GM23338 (cell line): ENCODE results near the gene MAP3K7CL. TPM values are rescaled to one million over a fixed set of nuclear protein-coding genes. Genes with fewer than 3 reads are reported as not detected.

Source experiments
- ATAC-seq: fragments of 200-7000 bp; cut with Tn5 transposase; 3 replicates; pipeline ENCODE4 v1.9.1; 2020
- DNase-seq: peaks from one replicate; pipeline ENCODE4 v3.0.0-alpha.2; 2015; ENCODE audit warnings: low spot score
- H2AFZ ChIP-seq: fragments of 200-600 bp; sonication (generic); 2 replicates; pipeline ENCODE4 v1.8.0; 2016; ENCODE audit warnings: antibody characterized with exemption, mild to moderate bottlenecking, moderate library complexity
- H3F3A ChIP-seq: fragments of 200-600 bp; sonication (generic); replicated peaks from 2 replicates; pipeline ENCODE4 v1.8.0; 2017; ENCODE audit warnings: antibody characterized with exemption, mixed run types, low read depth
- H3K27ac ChIP-seq: fragments of 200-600 bp; sonication (generic); 2 replicates; pipeline ENCODE4 v1.6.1; 2016; ENCODE audit warnings: low read depth
- H3K27me3 ChIP-seq: fragments of 200-600 bp; sonication (generic); 2 replicates; pipeline ENCODE4 v1.8.0; 2016; ENCODE audit warnings: mild to moderate bottlenecking, mixed run types, moderate library complexity; ENCODE audit not compliant: insufficient read depth
- H3K36me3 ChIP-seq: fragments of 200-600 bp; sonication (generic); 2 replicates; pipeline ENCODE4 v1.8.0; 2016; ENCODE audit warnings: mild to moderate bottlenecking; ENCODE audit not compliant: insufficient read depth
- H3K4me1 ChIP-seq: fragments of 200-600 bp; sonication (generic); 2 replicates; pipeline ENCODE4 v1.8.0; 2016; ENCODE audit warnings: mild to moderate bottlenecking, moderate library complexity; ENCODE audit not compliant: insufficient read depth
- H3K4me2 ChIP-seq: fragments of 200-600 bp; sonication (generic); 2 replicates; pipeline ENCODE4 v1.7.1; 2017; ENCODE audit warnings: mixed run types
- H3K4me3 ChIP-seq: fragments of 200-600 bp; sonication (generic); 2 replicates; pipeline ENCODE4 v1.6.1; 2016; ENCODE audit warnings: mixed run types
- H3K79me2 ChIP-seq: fragments of 200-600 bp; sonication (generic); replicated peaks from 2 replicates; pipeline ENCODE4 v1.8.0; 2017; ENCODE audit warnings: mild to moderate bottlenecking; ENCODE audit not compliant: insufficient read depth
- H3K9me2 ChIP-seq: fragments of 200-600 bp; sonication (generic); 2 replicates; pipeline ENCODE4 v1.8.0; 2017; ENCODE audit not compliant: insufficient read depth
- H4K20me1 ChIP-seq: fragments of 200-600 bp; sonication (generic); replicated peaks from 2 replicates; pipeline ENCODE4 v1.8.0; 2017; ENCODE audit warnings: mild to moderate bottlenecking; ENCODE audit not compliant: insufficient read depth
- H3K27ac Mint-ChIP-seq: 2 replicates; pipeline ENCODE4 v1.8.0; 2020; ENCODE audit warnings: inconsistent platforms, mild to moderate bottlenecking, moderate library complexity, mixed read lengths
- H3K27me3 Mint-ChIP-seq: 3 replicates; pipeline ENCODE4 v1.8.0; 2022; ENCODE audit warnings: low read depth, mild to moderate bottlenecking, moderate library complexity, mixed read lengths, inconsistent platforms; ENCODE audit not compliant: insufficient read depth, poor library complexity
- H3K36me3 Mint-ChIP-seq: 3 replicates; pipeline ENCODE4 v1.8.0; 2021; ENCODE audit warnings: low read depth, mild to moderate bottlenecking, inconsistent platforms, moderate library complexity, mixed read lengths
- H3K4me1 Mint-ChIP-seq: 3 replicates; pipeline ENCODE4 v1.8.0; 2020; ENCODE audit warnings: mild to moderate bottlenecking, inconsistent platforms, mixed read lengths
- H3K4me3 Mint-ChIP-seq: 3 replicates; pipeline ENCODE4 v1.8.0; 2021; ENCODE audit warnings: moderate library complexity, mild to moderate bottlenecking, inconsistent platforms, mixed read lengths
- H3K9me3 Mint-ChIP-seq: 3 replicates; pipeline ENCODE4 v1.8.0; 2020; ENCODE audit warnings: moderate library complexity, mild to moderate bottlenecking, inconsistent platforms, mixed read lengths
- CREB1 ChIP-seq: fragments of 250-450 bp; sonication (Bioruptor Pico); IDR thresholded peaks from 2 replicates; pipeline ENCODE4 v1.5.0; 2020; ENCODE audit warnings: low read depth, mild to moderate bottlenecking, moderate library complexity
- EZH2phosphoT487 ChIP-seq: fragments of 200-600 bp; sonication (generic); IDR thresholded peaks from one replicate; pipeline ENCODE4 v1.8.1; 2018; ENCODE audit warnings: antibody characterized with exemption; ENCODE audit not compliant: unreplicated experiment
- JUNB ChIP-seq: IDR thresholded peaks from one replicate; pipeline ENCODE4 v1.6.1; 2016; ENCODE audit warnings: antibody characterized with exemption; ENCODE audit not compliant: unreplicated experiment
- NANOG ChIP-seq: IDR thresholded peaks from 2 replicates; pipeline ENCODE4 v1.6.1; 2016; ENCODE audit warnings: antibody characterized with exemption, borderline replicate concordance
- POLR2AphosphoS5 ChIP-seq: IDR thresholded peaks from 2 replicates; pipeline ENCODE4 v1.6.1; 2016; ENCODE audit warnings: antibody characterized with exemption, low read depth
- STAT1 ChIP-seq: IDR thresholded peaks from one replicate; pipeline ENCODE4 v1.6.1; 2016; ENCODE audit warnings: antibody characterized with exemption; ENCODE audit not compliant: unreplicated experiment
- polyA plus RNA-seq: library from polyadenylated mRNA; unstranded; fragments of >200 nt; fragmentation: Nextera tagmentation; extraction: Ambion mirVana; gene quantifications from 2 replicates; pipeline ENCODE4 v1.2.1, GENCODE V29; 2016
- total RNA-seq: library from RNA; depleted of rRNA; stranded (reverse); fragments of >200 nt; shearing (Covaris generic); gene quantifications from 2 replicates; pipeline ENCODE4 v1.2.3, GENCODE V29; 2014
- TF ChIP-seq, protein P1 (sequence below): fragments of 250-450 bp; sonication (Bioruptor Pico); IDR thresholded peaks from 2 replicates; pipeline ENCODE4 v1.5.0; 2020; ENCODE audit warnings: mild to moderate bottlenecking, moderate library complexity

The MAP3K7CL gene
- total and polyA plus RNA-seq, 2 experiments from 2014 or later, result 2.4 to 3.6 TPM

DNA sequence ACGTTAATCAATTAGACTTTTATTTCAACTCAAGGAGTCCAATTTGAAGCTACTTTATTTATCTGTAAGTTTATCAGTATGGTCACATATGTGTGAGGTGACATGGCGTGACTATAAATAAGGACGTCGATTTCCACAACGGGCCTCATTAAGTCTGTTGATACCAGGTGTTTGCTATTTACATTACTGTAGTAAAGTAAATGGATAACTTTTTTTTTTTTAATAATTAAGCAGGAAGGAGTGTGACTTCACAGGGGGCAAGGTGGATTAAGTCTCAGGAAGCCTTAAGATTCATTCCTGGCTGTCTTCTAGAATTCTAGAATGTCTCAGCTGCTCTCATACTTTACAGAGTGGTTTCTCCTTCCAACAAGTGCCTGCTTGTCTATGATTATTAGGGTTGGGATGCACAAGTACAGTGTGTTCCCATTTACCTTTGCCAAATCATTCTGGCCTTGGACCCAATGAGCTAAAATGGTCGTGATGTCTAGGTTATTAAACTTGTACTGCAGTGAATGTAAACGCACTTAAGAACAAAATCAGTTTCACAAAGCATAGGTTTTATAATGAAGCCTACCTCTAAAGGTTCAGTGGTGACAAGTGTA, 15.5 kb downstream of the MAP3K7CL start:
- no peak overlapping the region for H3K4me2 ChIP-seq
- Mint-ChIP-seq H3K27me3 (peaks cover 5% of the 10 kb centered on the region), H3K9me3 (no peaks in the 10 kb centered on the region), H3K4me1 (no peaks in the 10 kb centered on the region), H3K27ac (no peak overlapping the region), H3K36me3 (no peaks in the 10 kb centered on the region), H3K4me3 (no peak overlapping the region)
- 0 out of 2 replicates have a peak, but pooled peaks cover 2% of the 10 kb centered on the region for H3K9me2 ChIP-seq
- no peaks in the 10 kb centered on the region for H3K4me1 ChIP-seq
- H4K20me1 ChIP-seq, result no peaks in the 10 kb centered on the region
- ATAC-seq, result no peak
- H3F3A ChIP-seq, result no peaks in the 10 kb centered on the region
- no peak overlapping the region for H3K4me3 ChIP-seq
- no peak overlapping the region for H2AFZ ChIP-seq
- TF ChIP-seq, protein P1, sequence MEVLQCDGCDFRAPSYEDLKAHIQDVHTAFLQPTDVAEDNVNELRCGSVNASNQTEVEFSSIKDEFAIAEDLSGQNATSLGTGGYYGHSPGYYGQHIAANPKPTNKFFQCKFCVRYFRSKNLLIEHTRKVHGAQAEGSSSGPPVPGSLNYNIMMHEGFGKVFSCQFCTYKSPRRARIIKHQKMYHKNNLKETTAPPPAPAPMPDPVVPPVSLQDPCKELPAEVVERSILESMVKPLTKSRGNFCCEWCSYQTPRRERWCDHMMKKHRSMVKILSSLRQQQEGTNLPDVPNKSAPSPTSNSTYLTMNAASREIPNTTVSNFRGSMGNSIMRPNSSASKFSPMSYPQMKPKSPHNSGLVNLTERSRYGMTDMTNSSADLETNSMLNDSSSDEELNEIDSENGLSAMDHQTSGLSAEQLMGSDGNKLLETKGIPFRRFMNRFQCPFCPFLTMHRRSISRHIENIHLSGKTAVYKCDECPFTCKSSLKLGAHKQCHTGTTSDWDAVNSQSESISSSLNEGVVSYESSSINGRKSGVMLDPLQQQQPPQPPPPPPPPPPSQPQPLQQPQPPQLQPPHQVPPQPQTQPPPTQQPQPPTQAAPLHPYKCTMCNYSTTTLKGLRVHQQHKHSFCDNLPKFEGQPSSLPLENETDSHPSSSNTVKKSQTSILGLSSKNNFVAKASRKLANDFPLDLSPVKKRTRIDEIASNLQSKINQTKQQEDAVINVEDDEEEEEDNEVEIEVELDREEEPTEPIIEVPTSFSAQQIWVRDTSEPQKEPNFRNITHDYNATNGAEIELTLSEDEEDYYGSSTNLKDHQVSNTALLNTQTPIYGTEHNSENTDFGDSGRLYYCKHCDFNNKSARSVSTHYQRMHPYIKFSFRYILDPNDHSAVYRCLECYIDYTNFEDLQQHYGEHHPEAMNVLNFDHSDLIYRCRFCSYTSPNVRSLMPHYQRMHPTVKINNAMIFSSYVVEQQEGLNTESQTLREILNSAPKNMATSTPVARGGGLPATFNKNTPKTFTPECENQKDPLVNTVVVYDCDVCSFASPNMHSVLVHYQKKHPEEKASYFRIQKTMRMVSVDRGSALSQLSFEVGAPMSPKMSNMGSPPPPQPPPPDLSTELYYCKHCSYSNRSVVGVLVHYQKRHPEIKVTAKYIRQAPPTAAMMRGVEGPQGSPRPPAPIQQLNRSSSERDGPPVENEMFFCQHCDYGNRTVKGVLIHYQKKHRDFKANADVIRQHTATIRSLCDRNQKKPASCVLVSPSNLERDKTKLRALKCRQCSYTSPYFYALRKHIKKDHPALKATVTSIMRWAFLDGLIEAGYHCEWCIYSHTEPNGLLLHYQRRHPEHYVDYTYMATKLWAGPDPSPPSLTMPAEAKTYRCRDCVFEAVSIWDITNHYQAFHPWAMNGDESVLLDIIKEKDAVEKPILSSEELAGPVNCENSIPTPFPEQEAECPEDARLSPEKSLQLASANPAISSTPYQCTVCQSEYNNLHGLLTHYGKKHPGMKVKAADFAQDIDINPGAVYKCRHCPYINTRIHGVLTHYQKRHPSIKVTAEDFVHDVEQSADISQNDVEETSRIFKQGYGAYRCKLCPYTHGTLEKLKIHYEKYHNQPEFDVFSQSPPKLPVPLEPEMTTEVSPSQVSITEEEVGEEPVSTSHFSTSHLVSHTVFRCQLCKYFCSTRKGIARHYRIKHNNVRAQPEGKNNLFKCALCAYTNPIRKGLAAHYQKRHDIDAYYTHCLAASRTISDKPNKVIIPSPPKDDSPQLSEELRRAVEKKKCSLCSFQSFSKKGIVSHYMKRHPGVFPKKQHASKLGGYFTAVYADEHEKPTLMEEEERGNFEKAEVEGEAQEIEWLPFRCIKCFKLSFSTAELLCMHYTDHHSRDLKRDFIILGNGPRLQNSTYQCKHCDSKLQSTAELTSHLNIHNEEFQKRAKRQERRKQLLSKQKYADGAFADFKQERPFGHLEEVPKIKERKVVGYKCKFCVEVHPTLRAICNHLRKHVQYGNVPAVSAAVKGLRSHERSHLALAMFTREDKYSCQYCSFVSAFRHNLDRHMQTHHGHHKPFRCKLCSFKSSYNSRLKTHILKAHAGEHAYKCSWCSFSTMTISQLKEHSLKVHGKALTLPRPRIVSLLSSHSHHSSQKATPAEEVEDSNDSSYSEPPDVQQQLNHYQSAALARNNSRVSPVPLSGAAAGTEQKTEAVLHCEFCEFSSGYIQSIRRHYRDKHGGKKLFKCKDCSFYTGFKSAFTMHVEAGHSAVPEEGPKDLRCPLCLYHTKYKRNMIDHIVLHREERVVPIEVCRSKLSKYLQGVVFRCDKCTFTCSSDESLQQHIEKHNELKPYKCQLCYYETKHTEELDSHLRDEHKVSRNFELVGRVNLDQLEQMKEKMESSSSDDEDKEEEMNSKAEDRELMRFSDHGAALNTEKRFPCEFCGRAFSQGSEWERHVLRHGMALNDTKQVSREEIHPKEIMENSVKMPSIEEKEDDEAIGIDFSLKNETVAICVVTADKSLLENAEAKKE, result no peak
- H3K27ac ChIP-seq, result no peak overlapping the region
- DNase-seq, result no peak
- H3K27me3 ChIP-seq, result no peaks in the 10 kb centered on the region
- no peaks in the 10 kb centered on the region for H3K79me2 ChIP-seq
- no peaks in the 10 kb centered on the region for H3K36me3 ChIP-seq

DNA sequence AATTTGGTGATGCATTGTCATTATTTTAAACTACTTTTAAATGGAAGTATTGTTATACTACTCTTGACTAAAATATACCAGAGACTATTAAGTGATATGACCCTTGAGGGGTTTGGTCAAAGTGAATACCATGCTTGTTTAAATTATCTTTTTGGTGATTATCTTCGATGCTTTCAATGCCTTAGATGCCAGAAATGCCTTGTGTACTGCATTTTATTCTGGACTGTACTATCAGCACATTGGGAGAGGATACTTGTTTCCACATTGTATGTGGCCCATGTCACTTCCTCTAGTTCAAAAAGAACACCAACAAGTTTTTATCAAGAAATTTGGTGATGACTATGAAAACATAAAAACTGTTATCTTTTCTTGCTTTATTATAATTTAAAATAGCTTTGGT, 16.3 kb downstream of the MAP3K7CL start:
- H3F3A ChIP-seq, result no peaks in the 10 kb centered on the region
- no peaks in the 10 kb centered on the region for H3K4me1 ChIP-seq
- Mint-ChIP-seq H3K27ac (no peak overlapping the region), H3K36me3 (no peaks in the 10 kb centered on the region), H3K27me3 (peaks cover 5% of the 10 kb centered on the region), H3K4me3 (no peak overlapping the region), H3K9me3 (no peaks in the 10 kb centered on the region), H3K4me1 (no peaks in the 10 kb centered on the region)
- no peaks in the 10 kb centered on the region for H4K20me1 ChIP-seq
- TF ChIP-seq POLR2AphosphoS5, result no peak
- no peak for TF ChIP-seq JUNB
- TF ChIP-seq STAT1, result no peak
- no peak for TF ChIP-seq NANOG
- no peak for TF ChIP-seq CREB1 (CRISPR knock-in tag)
- TF ChIP-seq, protein P1, result no peak
- TF ChIP-seq EZH2phosphoT487, result no peak
- H3K27ac ChIP-seq, result no peak overlapping the region
- H3K4me3 ChIP-seq, result no peak overlapping the region
- no peaks in the 10 kb centered on the region for H3K27me3 ChIP-seq
- H3K79me2 ChIP-seq, result no peaks in the 10 kb centered on the region
- DNase-seq, result no peak
- 0 out of 2 replicates have a peak, but pooled peaks cover 2% of the 10 kb centered on the region for H3K9me2 ChIP-seq
- H3K4me2 ChIP-seq, result no peak overlapping the region
- H3K36me3 ChIP-seq, result no peaks in the 10 kb centered on the region
- ATAC-seq, result no peak
- no peak overlapping the region for H2AFZ ChIP-seq
